SK-N-SH treated with all-trans-retinoic acid at 6 μM for 48 hours (cell line): ENCODE data around the gene CCDC73.

Experiments
- ATAC-seq: fragments of 200-7000 bp; cut with Tn5 transposase; 3 replicates; pipeline ENCODE4 v1.9.1; 2020; ENCODE audit warnings: mild to moderate bottlenecking, moderate library complexity
- BACH2 ChIP-seq: fragments of 250-450 bp; sonication (Bioruptor Pico); IDR thresholded peaks from 2 replicates; pipeline ENCODE4 v1.9.0; 2021; ENCODE audit warnings: mild to moderate bottlenecking, borderline replicate concordance
- ESRRG ChIP-seq: fragments of 250-450 bp; sonication (Bioruptor Pico); IDR thresholded peaks from 2 replicates; pipeline ENCODE4 v1.6.1; 2021; ENCODE audit warnings: mild to moderate bottlenecking
- GLIS3 ChIP-seq: fragments of 250-450 bp; sonication (Bioruptor Pico); IDR thresholded peaks from 2 replicates; pipeline ENCODE4 v1.5.0; 2020; ENCODE audit warnings: mild to moderate bottlenecking, moderate library complexity
- ISL1 ChIP-seq: fragments of 250-450 bp; sonication (Bioruptor Pico); IDR thresholded peaks from 2 replicates; pipeline ENCODE4 v2.1.2; 2022; ENCODE audit warnings: mild to moderate bottlenecking, moderate library complexity
- OSR1 ChIP-seq: fragments of 250-450 bp; sonication (Bioruptor Pico); IDR thresholded peaks from 2 replicates; pipeline ENCODE4 v1.8.0; 2022; ENCODE audit warnings: moderate library complexity, mild to moderate bottlenecking, inconsistent platforms
- RARB ChIP-seq: fragments of 250-450 bp; sonication (Bioruptor Pico); IDR thresholded peaks from 2 replicates; pipeline ENCODE4 v1.8.0; 2021; ENCODE audit warnings: mild to moderate bottlenecking, moderate library complexity
- TCF4 ChIP-seq: fragments of 250-450 bp; sonication (Bioruptor Pico); IDR thresholded peaks from 2 replicates; pipeline ENCODE4 v1.8.0; 2021; ENCODE audit warnings: mild to moderate bottlenecking, moderate library complexity, borderline replicate concordance
- TOX ChIP-seq: fragments of 250-450 bp; sonication (Bioruptor Pico); IDR thresholded peaks from 2 replicates; pipeline ENCODE4 v1.8.0; 2021; ENCODE audit warnings: mild to moderate bottlenecking, moderate library complexity, borderline replicate concordance
- ZC3H10 ChIP-seq: fragments of 250-450 bp; sonication (Bioruptor Pico); IDR thresholded peaks from 2 replicates; pipeline ENCODE4 v1.5.1; 2021; ENCODE audit warnings: mild to moderate bottlenecking, moderate library complexity
- ZFP3 ChIP-seq: fragments of 250-450 bp; sonication (Bioruptor Pico); IDR thresholded peaks from 2 replicates; pipeline ENCODE4 v1.5.0; 2020; ENCODE audit warnings: mild to moderate bottlenecking, moderate library complexity
- ZNF70 ChIP-seq: fragments of 450-650 bp; formaldehyde crosslinking; IDR thresholded peaks from 2 replicates; pipeline ENCODE4 v1.5.0; 2020; ENCODE audit warnings: mild to moderate bottlenecking, moderate library complexity
- ZNF8 ChIP-seq: fragments of 450-650 bp; formaldehyde crosslinking; IDR thresholded peaks from 2 replicates; pipeline ENCODE4 v1.5.0; 2020; ENCODE audit warnings: mild to moderate bottlenecking, moderate library complexity
- TF ChIP-seq, protein P1 (sequence below): fragments of 250-450 bp; sonication (Bioruptor Pico); IDR thresholded peaks from 2 replicates; pipeline ENCODE4 v1.5.0; 2020; ENCODE audit warnings: mild to moderate bottlenecking, moderate library complexity
- TF ChIP-seq, protein P2 (sequence below): fragments of 250-450 bp; sonication (Bioruptor Pico); IDR thresholded peaks from 2 replicates; pipeline ENCODE4 v1.5.1; 2021; ENCODE audit warnings: mild to moderate bottlenecking, moderate library complexity
- TF ChIP-seq, protein P3 (sequence below): fragments of 250-450 bp; sonication (Bioruptor Pico); IDR thresholded peaks from 2 replicates; pipeline ENCODE4 v1.8.0; 2020; ENCODE audit warnings: mild to moderate bottlenecking, moderate library complexity, borderline replicate concordance
- TF ChIP-seq, protein P4 (sequence below): fragments of 250-450 bp; sonication (Bioruptor Pico); IDR thresholded peaks from 2 replicates; pipeline ENCODE4 v1.5.1; 2020; ENCODE audit warnings: low read depth, mild to moderate bottlenecking, moderate library complexity
- TF ChIP-seq, protein P5 (sequence below): fragments of 250-450 bp; sonication (Bioruptor Pico); IDR thresholded peaks from 2 replicates; pipeline ENCODE4 v1.8.0; 2021; ENCODE audit warnings: low read depth, mild to moderate bottlenecking, moderate library complexity, borderline replicate concordance

The CCDC73 gene

DNA sequence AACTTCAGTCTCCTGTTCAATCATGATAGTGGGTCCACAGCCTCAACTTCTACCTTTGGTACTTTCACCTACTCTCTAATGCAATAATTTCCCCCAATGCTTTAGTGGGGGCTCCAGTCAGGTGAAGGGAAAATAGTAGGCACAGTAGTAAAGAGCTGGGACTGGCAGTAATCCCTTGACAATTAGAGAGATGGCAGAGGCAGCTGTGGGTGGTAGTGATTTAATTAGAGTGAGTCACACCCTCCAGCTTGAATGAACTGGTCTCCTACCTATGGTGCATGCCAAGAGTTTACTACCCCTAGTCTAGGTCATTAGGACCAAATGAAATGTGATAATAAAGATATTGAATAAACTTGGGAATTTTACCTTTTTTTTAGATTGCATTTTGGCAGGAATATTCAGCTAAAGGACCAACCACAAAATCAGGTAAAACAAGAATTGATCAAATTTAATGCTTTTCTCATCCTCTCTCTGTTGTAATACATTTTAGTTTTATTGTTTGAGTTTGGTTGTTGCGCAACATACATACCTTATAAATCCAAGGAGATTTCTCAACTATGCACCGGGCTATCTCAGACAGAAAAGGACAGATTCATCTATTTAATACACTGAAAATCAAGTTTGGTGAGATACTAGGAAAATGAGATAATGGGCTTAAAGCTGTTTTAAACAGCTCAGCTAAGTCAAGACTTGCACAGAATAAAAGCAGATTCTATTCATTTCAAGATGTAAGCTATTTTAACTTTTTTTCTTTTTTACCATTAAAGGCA, 44.2 kb upstream of the CCDC73 start:
- TF ChIP-seq RARB (CRISPR knock-in tag) (no peak), ZNF8 (CRISPR knock-in tag) (no peak)
- TF ChIP-seq, protein P1, sequence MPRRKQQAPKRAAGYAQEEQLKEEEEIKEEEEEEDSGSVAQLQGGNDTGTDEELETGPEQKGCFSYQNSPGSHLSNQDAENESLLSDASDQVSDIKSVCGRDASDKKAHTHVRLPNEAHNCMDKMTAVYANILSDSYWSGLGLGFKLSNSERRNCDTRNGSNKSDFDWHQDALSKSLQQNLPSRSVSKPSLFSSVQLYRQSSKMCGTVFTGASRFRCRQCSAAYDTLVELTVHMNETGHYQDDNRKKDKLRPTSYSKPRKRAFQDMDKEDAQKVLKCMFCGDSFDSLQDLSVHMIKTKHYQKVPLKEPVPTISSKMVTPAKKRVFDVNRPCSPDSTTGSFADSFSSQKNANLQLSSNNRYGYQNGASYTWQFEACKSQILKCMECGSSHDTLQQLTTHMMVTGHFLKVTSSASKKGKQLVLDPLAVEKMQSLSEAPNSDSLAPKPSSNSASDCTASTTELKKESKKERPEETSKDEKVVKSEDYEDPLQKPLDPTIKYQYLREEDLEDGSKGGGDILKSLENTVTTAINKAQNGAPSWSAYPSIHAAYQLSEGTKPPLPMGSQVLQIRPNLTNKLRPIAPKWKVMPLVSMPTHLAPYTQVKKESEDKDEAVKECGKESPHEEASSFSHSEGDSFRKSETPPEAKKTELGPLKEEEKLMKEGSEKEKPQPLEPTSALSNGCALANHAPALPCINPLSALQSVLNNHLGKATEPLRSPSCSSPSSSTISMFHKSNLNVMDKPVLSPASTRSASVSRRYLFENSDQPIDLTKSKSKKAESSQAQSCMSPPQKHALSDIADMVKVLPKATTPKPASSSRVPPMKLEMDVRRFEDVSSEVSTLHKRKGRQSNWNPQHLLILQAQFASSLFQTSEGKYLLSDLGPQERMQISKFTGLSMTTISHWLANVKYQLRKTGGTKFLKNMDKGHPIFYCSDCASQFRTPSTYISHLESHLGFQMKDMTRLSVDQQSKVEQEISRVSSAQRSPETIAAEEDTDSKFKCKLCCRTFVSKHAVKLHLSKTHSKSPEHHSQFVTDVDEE (CRISPR knock-in tag), result no peak
- ATAC-seq, result no peak

DNA sequence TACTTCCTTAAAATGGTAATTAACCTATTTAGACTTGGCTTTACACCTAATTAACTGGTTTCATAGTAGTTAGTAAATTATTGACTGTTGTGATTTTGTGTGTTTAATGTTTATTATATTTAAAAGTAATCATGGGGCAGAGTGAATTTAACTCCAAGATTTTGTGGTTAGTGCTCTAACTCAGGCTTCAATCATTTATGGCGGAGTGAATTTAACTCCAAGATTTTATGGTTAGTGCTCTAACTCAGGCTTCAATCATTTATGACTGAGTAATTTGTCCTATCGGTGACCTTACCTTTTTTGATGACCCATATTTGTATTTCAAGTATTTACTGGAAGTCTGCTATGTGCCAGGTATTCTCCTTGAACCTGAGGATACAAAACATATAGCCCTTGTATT, 42.5 kb upstream of the CCDC73 start:
- no peak for ATAC-seq
- TF ChIP-seq ZNF8 (CRISPR knock-in tag) (no peak), ZFP3 (no peak), OSR1 (no peak)
- TF ChIP-seq, protein P2, sequence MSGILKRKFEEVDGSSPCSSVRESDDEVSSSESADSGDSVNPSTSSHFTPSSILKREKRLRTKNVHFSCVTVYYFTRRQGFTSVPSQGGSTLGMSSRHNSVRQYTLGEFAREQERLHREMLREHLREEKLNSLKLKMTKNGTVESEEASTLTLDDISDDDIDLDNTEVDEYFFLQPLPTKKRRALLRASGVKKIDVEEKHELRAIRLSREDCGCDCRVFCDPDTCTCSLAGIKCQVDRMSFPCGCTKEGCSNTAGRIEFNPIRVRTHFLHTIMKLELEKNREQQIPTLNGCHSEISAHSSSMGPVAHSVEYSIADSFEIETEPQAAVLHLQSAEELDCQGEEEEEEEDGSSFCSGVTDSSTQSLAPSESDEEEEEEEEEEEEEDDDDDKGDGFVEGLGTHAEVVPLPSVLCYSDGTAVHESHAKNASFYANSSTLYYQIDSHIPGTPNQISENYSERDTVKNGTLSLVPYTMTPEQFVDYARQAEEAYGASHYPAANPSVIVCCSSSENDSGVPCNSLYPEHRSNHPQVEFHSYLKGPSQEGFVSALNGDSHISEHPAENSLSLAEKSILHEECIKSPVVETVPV (CRISPR knock-in tag), result no peak

DNA sequence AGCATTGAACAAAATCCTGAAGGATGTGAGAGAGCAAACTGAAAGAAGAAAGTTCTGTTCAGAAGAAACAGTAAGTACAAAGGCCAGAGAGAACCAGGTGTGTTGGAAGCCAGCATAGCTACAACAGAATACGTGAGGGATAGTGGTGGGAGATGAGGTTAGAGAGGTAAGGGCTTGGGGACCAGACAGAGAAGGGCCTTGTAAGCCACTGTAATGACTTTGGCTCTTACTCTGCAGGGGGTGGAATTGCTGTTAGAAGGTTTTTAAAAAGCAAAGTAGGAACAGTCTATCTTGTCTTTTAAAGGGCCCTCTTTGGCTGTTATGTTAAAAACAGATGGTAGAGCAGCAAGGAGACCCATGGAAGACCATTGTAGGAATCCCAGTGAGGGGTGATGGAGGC, 39.5 kb upstream of the CCDC73 start:
- no peak for ATAC-seq
- no peak for TF ChIP-seq TCF4 (CRISPR knock-in tag)
- TF ChIP-seq GLIS3 (CRISPR knock-in tag), result no peak
- TF ChIP-seq, protein P1 (CRISPR knock-in tag), result no peak
- no peak for TF ChIP-seq TOX (CRISPR knock-in tag)
- no peak for TF ChIP-seq ISL1 (CRISPR knock-in tag)
- no peak for TF ChIP-seq OSR1
- TF ChIP-seq ZNF8 (CRISPR knock-in tag), result no peak
- TF ChIP-seq, protein P3, sequence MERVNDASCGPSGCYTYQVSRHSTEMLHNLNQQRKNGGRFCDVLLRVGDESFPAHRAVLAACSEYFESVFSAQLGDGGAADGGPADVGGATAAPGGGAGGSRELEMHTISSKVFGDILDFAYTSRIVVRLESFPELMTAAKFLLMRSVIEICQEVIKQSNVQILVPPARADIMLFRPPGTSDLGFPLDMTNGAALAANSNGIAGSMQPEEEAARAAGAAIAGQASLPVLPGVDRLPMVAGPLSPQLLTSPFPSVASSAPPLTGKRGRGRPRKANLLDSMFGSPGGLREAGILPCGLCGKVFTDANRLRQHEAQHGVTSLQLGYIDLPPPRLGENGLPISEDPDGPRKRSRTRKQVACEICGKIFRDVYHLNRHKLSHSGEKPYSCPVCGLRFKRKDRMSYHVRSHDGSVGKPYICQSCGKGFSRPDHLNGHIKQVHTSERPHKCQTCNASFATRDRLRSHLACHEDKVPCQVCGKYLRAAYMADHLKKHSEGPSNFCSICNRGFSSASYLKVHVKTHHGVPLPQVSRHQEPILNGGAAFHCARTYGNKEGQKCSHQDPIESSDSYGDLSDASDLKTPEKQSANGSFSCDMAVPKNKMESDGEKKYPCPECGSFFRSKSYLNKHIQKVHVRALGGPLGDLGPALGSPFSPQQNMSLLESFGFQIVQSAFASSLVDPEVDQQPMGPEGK (CRISPR knock-in tag), result no peak
- no peak for TF ChIP-seq ZNF70 (CRISPR knock-in tag)
- TF ChIP-seq, protein P4, sequence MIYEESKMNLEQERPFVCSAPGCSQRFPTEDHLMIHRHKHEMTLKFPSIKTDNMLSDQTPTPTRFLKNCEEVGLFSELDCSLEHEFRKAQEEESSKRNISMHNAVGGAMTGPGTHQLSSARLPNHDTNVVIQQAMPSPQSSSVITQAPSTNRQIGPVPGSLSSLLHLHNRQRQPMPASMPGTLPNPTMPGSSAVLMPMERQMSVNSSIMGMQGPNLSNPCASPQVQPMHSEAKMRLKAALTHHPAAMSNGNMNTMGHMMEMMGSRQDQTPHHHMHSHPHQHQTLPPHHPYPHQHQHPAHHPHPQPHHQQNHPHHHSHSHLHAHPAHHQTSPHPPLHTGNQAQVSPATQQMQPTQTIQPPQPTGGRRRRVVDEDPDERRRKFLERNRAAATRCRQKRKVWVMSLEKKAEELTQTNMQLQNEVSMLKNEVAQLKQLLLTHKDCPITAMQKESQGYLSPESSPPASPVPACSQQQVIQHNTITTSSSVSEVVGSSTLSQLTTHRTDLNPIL (CRISPR knock-in tag), result no peak
- TF ChIP-seq ESRRG (CRISPR knock-in tag), result no peak
- TF ChIP-seq, protein P5, sequence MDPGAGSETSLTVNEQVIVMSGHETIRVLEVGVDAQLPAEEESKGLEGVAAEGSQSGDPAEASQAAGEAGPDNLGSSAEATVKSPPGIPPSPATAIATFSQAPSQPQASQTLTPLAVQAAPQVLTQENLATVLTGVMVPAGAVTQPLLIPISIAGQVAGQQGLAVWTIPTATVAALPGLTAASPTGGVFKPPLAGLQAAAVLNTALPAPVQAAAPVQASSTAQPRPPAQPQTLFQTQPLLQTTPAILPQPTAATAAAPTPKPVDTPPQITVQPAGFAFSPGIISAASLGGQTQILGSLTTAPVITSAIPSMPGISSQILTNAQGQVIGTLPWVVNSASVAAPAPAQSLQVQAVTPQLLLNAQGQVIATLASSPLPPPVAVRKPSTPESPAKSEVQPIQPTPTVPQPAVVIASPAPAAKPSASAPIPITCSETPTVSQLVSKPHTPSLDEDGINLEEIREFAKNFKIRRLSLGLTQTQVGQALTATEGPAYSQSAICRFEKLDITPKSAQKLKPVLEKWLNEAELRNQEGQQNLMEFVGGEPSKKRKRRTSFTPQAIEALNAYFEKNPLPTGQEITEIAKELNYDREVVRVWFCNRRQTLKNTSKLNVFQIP (CRISPR knock-in tag), result no peak
- no peak for TF ChIP-seq ZC3H10 (CRISPR knock-in tag)
- no peak for TF ChIP-seq BACH2
- no peak for TF ChIP-seq RARB (CRISPR knock-in tag)
- TF ChIP-seq, protein P2 (CRISPR knock-in tag), result no peak
